ENCODE results near the gene NHP2. TPM values are rescaled to one million over a fixed set of nuclear protein-coding genes. Genes with fewer than 3 reads are reported as not detected.

The NHP2 gene
- total and polyA plus RNA-seq, 2 experiments from 2014 or later = 148 to 178 TPM

DNA sequence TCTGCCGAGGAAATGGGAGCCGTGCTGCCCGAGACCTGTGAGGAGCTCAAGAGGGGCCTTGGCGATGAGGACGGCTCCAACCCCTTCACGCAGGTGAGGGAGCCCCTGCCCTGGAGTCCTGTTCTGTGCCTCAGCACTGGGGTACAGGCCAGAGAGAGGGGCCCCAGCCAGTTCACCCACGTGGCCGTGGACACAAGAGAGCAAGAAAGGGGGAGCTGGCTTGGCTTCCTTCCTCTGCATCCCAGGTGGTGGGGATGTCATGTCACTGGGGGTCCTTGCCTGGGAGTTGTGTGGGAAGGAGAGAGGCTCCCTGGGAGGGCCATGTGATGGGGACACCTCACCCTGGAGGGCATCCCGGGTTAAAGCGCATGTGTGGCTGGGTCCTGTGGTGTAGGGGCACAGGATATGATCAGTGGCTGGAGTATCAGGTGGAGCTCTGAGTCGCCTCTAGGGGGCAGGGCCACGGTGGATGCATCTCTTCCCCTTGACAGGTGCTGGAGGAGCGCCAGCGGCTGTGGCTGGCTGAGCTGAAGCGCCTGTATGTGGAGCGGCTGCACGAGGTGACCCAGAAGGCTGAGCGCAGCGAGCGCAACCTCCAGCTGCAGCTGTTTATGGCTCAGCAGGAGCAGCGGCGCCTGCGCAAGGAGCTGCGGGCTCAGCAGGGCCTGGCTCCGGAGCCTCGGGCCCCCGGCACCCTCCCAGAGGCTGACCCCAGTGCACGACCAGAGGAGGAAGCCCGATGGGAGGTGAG is 32.9 kb downstream of the NHP2 start:
- no peaks in the 10 kb centered on the region for H3K36me3 ChIP-seq (replicated peaks; ENCODE audit: insufficient read depth, low read depth)
- peaks cover 7% of the 10 kb centered on the region for H3K4me1 ChIP-seq (ENCODE audit: insufficient read depth)
- peak; percentile 73 for DNase-seq (ENCODE audit: low spot score)
- H4K20me1 ChIP-seq (ENCODE audit: insufficient read depth, poor library complexity, severe bottlenecking) = no peaks in the 10 kb centered on the region
- H2AFZ ChIP-seq = no peak overlapping the region
- H3K79me2 ChIP-seq = no peaks in the 10 kb centered on the region
- H3K4me2 ChIP-seq = no peak overlapping the region
- TF ChIP-seq, protein P1, sequence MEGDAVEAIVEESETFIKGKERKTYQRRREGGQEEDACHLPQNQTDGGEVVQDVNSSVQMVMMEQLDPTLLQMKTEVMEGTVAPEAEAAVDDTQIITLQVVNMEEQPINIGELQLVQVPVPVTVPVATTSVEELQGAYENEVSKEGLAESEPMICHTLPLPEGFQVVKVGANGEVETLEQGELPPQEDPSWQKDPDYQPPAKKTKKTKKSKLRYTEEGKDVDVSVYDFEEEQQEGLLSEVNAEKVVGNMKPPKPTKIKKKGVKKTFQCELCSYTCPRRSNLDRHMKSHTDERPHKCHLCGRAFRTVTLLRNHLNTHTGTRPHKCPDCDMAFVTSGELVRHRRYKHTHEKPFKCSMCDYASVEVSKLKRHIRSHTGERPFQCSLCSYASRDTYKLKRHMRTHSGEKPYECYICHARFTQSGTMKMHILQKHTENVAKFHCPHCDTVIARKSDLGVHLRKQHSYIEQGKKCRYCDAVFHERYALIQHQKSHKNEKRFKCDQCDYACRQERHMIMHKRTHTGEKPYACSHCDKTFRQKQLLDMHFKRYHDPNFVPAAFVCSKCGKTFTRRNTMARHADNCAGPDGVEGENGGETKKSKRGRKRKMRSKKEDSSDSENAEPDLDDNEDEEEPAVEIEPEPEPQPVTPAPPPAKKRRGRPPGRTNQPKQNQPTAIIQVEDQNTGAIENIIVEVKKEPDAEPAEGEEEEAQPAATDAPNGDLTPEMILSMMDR (IDR thresholded peaks at IDR 0.05; ENCODE audit: poor library complexity) = peak; percentile 37
- TF ChIP-seq EZH2phosphoT487 (IDR thresholded peaks at IDR 0.05; ENCODE audit: low read depth, severe bottlenecking, unreplicated experiment) (no peak), EZH2 (IDR thresholded peaks at IDR 0.05; ENCODE audit: borderline replicate concordance) (no peak)
- no peak overlapping the region for H3K27ac ChIP-seq
- no peak overlapping the region for H3K4me3 ChIP-seq
- 81% methylated on average over 28 of the region's 29 CpGs for WGBS (ENCODE audit: low lambda C conversion rate, missing lambda C conversion rate)
- H3K9me2 ChIP-seq (replicated peaks; ENCODE audit: insufficient read depth) = no peaks in the 10 kb centered on the region
- no peaks in the 10 kb centered on the region for H3K9me3 ChIP-seq (ENCODE audit: low read depth)
- peaks cover 2% of the 10 kb centered on the region for H3K27me3 ChIP-seq

DNA sequence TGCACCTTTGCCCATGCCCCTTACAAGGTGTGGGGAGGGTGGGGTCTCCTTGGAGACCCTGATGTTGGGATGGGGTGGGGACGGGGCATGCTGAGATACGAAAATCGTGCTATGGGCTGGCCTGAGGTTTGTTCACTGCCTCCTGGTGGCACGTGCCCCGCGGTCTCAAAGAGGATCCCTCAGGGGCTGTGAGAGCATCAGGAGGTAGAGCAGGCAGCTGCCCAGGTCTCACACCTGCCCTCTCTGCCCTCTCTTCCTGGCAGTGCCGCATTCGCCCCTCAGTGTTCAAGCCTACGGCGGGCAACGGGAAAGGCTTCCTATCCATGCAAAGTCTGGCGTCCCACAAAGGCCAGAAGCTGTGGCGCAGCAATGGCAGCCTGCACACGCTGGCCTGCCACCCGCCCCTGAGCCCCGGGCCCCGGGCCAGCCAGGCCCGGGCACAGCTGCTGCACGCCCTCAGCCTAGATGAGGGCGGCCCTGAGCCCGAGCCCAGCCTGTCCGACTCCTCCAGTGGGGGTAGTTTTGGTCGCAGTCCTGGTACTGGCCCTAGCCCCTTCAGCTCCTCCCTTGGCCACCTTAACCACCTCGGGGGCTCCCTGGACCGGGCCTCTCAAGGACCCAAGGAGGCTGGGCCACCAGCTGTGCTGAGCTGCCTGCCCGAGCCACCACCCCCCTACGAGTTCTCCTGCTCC is 33.6 kb downstream of the NHP2 start:
- Histone ChIP-seq H3K79me2 (no peaks in the 10 kb centered on the region), H3K4me1 (ENCODE audit: insufficient read depth) (peaks cover 13% of the 10 kb centered on the region), H4K20me1 (ENCODE audit: insufficient read depth, poor library complexity, severe bottlenecking) (no peaks in the 10 kb centered on the region), H3K9me2 (replicated peaks; ENCODE audit: insufficient read depth) (no peaks in the 10 kb centered on the region), H3K27ac (no peak overlapping the region), H2AFZ (no peak overlapping the region), H3K36me3 (replicated peaks; ENCODE audit: insufficient read depth, low read depth) (no peaks in the 10 kb centered on the region), H3K27me3 (peaks cover 7% of the 10 kb centered on the region), H3K4me2 (no peak overlapping the region), H3K4me3 (no peak overlapping the region), H3K9me3 (ENCODE audit: low read depth) (no peaks in the 10 kb centered on the region)
- DNase-seq (ENCODE audit: low spot score) = no peak
- 97% methylated on average over 27 of the region's 27 CpGs for WGBS (ENCODE audit: low lambda C conversion rate, missing lambda C conversion rate)
- no peak for TF ChIP-seq EZH2phosphoT487 (IDR thresholded peaks at IDR 0.05; ENCODE audit: low read depth, severe bottlenecking, unreplicated experiment)
- no peak for TF ChIP-seq EZH2 (IDR thresholded peaks at IDR 0.05; ENCODE audit: borderline replicate concordance)
- TF ChIP-seq, protein P1 (IDR thresholded peaks at IDR 0.05; ENCODE audit: poor library complexity) = no peak

DNA sequence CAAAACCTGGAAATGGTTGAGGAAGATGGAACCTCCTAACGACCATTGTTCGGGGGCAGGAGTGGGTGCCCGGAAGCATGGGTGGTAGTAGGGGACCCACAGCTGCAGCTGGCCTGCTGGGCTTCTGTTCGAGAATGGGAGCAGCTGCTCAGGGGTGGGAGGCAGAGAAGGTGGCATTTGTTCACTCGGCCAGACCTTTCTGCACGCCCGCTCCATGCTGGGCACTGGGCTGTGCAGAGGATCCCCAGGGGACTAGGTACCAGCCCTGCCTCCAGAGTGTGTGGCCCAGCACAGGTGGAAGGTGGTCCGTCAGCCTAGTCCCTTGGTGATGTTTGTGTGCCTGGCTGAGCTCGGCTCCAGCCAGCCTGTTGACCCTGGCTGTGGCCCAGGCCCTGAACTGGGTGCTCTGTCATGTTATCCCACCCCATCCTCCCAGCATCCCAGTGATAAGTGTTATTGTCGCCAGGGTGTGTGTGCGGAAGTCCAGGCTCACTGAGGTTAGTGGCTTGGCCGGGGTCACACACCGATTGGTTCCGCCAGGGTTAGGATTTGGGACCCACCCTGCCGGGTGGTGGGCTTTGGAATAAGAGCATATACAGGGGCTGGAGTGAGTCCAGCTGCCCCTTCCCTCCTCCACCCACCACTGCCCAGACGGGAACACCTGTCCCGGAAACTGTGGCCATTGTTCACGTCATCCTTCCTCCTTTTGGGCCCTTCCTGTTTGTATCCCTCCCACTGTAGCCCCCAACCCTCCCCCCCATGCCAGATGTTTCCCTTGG is 35.6 kb downstream of the NHP2 start:
- H3K4me1 ChIP-seq (ENCODE audit: insufficient read depth) = peaks cover 29% of the 10 kb centered on the region
- no peaks in the 10 kb centered on the region for H4K20me1 ChIP-seq (ENCODE audit: insufficient read depth, poor library complexity, severe bottlenecking)
- no peaks in the 10 kb centered on the region for H3K9me3 ChIP-seq (ENCODE audit: low read depth)
- WGBS (ENCODE audit: low lambda C conversion rate, missing lambda C conversion rate) = 89% methylated on average over 16 of the region's 18 CpGs
- no peak overlapping the region for H3K4me2 ChIP-seq
- TF ChIP-seq EZH2phosphoT487 (IDR thresholded peaks at IDR 0.05; ENCODE audit: low read depth, severe bottlenecking, unreplicated experiment) = no peak
- TF ChIP-seq EZH2 (IDR thresholded peaks at IDR 0.05; ENCODE audit: borderline replicate concordance) = no peak
- TF ChIP-seq, protein P1 (IDR thresholded peaks at IDR 0.05; ENCODE audit: poor library complexity) = no peak
- H3K4me3 ChIP-seq = no peak overlapping the region
- H2AFZ ChIP-seq = no peak overlapping the region
- peaks cover 16% of the 10 kb centered on the region for H3K27me3 ChIP-seq
- no peaks in the 10 kb centered on the region for H3K36me3 ChIP-seq (replicated peaks; ENCODE audit: insufficient read depth, low read depth)
- no peak overlapping the region for H3K27ac ChIP-seq
- H3K79me2 ChIP-seq = no peaks in the 10 kb centered on the region
- no peaks in the 10 kb centered on the region for H3K9me2 ChIP-seq (replicated peaks; ENCODE audit: insufficient read depth)
- no peak for DNase-seq (ENCODE audit: low spot score)
